Neural cell (in vitro differentiated cells): ENCODE data around the gene MAP3K20. TPM values are rescaled to one million over a fixed set of nuclear protein-coding genes. Genes with fewer than 3 reads are reported as not detected.
A peak's percentile ranks its signal among the peaks of the same experiment; 100 is the strongest.

Source experiments
- H2AFZ ChIP-seq: fragments of 200-600, 300-800 bp; sonication (generic), shearing (Covaris generic); 2 replicates; pipeline ENCODE4 v1.6.0; 2014; ENCODE audit warnings: low read depth, mild to moderate bottlenecking, antibody characterized with exemption, low read length, moderate library complexity
- H3F3A ChIP-seq: fragments of 200-600 bp; shearing (Covaris generic); 2 replicates; pipeline ENCODE4 v1.6.1; 2016; ENCODE audit warnings: mild to moderate bottlenecking, moderate library complexity, mixed read lengths, antibody characterized with exemption, low read length; ENCODE audit not compliant: insufficient read depth, poor library complexity, severe bottlenecking
- H3K27ac ChIP-seq: fragments of 200-600, 300-800 bp; sonication (generic), shearing (Covaris generic); 2 replicates; pipeline ENCODE4 v1.5.1; 2014; ENCODE audit warnings: mild to moderate bottlenecking, low read length, moderate library complexity
- H3K27me3 ChIP-seq: fragments of 300-800, 200-600 bp; sonication (generic), shearing (Covaris generic); 2 replicates; pipeline ENCODE4 v1.6.0; 2014; ENCODE audit warnings: mild to moderate bottlenecking, low read depth, low read length, moderate library complexity; ENCODE audit not compliant: insufficient read depth
- H3K36me3 ChIP-seq: fragments of 300-800, 200-600 bp; sonication (generic), shearing (Covaris generic); 2 replicates; pipeline ENCODE4 v1.5.1; 2014; ENCODE audit warnings: mild to moderate bottlenecking, antibody characterized with exemption, low read length, moderate library complexity; ENCODE audit not compliant: insufficient read depth
- H3K4me2 ChIP-seq: fragments of 300-800, 200-600 bp; sonication (generic), shearing (Covaris generic); 2 replicates; pipeline ENCODE4 v1.6.0; 2014; ENCODE audit warnings: mild to moderate bottlenecking, low read length
- H3K4me3 ChIP-seq: fragments of 300-800, 200-600 bp; sonication (generic), shearing (Covaris generic); 2 replicates; pipeline ENCODE4 v1.5.1; 2014; ENCODE audit warnings: mild to moderate bottlenecking, low read length, moderate library complexity
- H3K79me2 ChIP-seq: fragments of 200-600 bp; shearing (Covaris generic); replicated peaks from 2 replicates; pipeline ENCODE4 v1.6.0; 2014; ENCODE audit warnings: mild to moderate bottlenecking, low read length, moderate library complexity; ENCODE audit not compliant: insufficient read depth
- H3K9ac ChIP-seq: fragments of 300-800, 200-600 bp; sonication (generic), shearing (Covaris generic); 2 replicates; pipeline ENCODE4 v1.6.1; 2016; ENCODE audit warnings: mild to moderate bottlenecking, low read length, mixed read lengths
- H3K9me2 ChIP-seq: fragments of 200-600 bp; shearing (Covaris generic); 2 replicates; pipeline ENCODE4 v1.6.1; 2016; ENCODE audit warnings: mild to moderate bottlenecking, low read length, mixed read lengths; ENCODE audit not compliant: insufficient read depth
- H3K9me3 ChIP-seq: fragments of 200-600, 300-800 bp; sonication (generic), shearing (Covaris generic); 2 replicates; pipeline ENCODE4 v1.6.1; 2016; ENCODE audit warnings: mild to moderate bottlenecking, mixed run types, low read length, moderate library complexity, mixed read lengths
- H4K20me1 ChIP-seq: fragments of 200-600 bp; shearing (Covaris generic); 2 replicates; pipeline ENCODE4 v1.6.1; 2016; ENCODE audit warnings: mild to moderate bottlenecking, mixed run types; ENCODE audit not compliant: insufficient read depth
- EP300 ChIP-seq: fragments of 450-650 bp; conservative IDR thresholded peaks from 2 replicates; pipeline ENCODE4 v1.6.1; 2014; ENCODE audit warnings: antibody characterized with exemption, mild to moderate bottlenecking, moderate library complexity; ENCODE audit not compliant: poor library complexity, severe bottlenecking
- EZH2 ChIP-seq: fragments of 200-600, 300-800 bp; shearing (Covaris generic), sonication (generic); IDR thresholded peaks from 2 replicates; pipeline ENCODE4 v1.6.1; 2014; ENCODE audit warnings: antibody characterized with exemption, low read length, borderline replicate concordance, mild to moderate bottlenecking; ENCODE audit not compliant: insufficient read depth, poor library complexity, severe bottlenecking
- MXI1 ChIP-seq: fragments of 450-650 bp; conservative IDR thresholded peaks from 2 replicates; pipeline ENCODE4 v1.6.1; 2014; ENCODE audit warnings: antibody characterized with exemption, mild to moderate bottlenecking; ENCODE audit not compliant: poor library complexity, severe bottlenecking
- POLR2AphosphoS5 ChIP-seq: IDR thresholded peaks from 2 replicates; pipeline ENCODE4 v1.6.1; 2012
- RAD21 ChIP-seq: fragments of 450-650 bp; conservative IDR thresholded peaks from 2 replicates; pipeline ENCODE4 v1.6.1; 2014; ENCODE audit warnings: antibody characterized with exemption, mild to moderate bottlenecking, moderate library complexity
- SMC3 ChIP-seq: fragments of 450-650 bp; conservative IDR thresholded peaks from 2 replicates; pipeline ENCODE4 v1.6.1; 2014; ENCODE audit warnings: antibody characterized with exemption, mild to moderate bottlenecking, moderate library complexity; ENCODE audit not compliant: poor library complexity
- TAF1 ChIP-seq: IDR thresholded peaks from 2 replicates; pipeline ENCODE4 v1.6.1; 2012; ENCODE audit warnings: low read depth
- polyA plus RNA-seq: library from polyadenylated mRNA; depleted of rRNA; stranded (reverse); fragments of >200 nt; gene quantifications from 2 replicates; pipeline ENCODE4 v1.2.3, GENCODE V29; 2014
- TF ChIP-seq, protein P1 (sequence below): fragments of 450-650 bp; IDR thresholded peaks from 2 replicates; pipeline ENCODE4 v1.5.1; 2014; ENCODE audit warnings: antibody characterized with exemption, mild to moderate bottlenecking, moderate library complexity; ENCODE audit not compliant: poor library complexity, severe bottlenecking
- TF ChIP-seq, protein P2 (sequence below): IDR thresholded peaks from 2 replicates; pipeline ENCODE4 v1.6.1; 2012; ENCODE audit warnings: borderline replicate concordance

The MAP3K20 gene
- polyA plus RNA-seq, 1 donor from 2014 or later: 0.48 TPM

DNA sequence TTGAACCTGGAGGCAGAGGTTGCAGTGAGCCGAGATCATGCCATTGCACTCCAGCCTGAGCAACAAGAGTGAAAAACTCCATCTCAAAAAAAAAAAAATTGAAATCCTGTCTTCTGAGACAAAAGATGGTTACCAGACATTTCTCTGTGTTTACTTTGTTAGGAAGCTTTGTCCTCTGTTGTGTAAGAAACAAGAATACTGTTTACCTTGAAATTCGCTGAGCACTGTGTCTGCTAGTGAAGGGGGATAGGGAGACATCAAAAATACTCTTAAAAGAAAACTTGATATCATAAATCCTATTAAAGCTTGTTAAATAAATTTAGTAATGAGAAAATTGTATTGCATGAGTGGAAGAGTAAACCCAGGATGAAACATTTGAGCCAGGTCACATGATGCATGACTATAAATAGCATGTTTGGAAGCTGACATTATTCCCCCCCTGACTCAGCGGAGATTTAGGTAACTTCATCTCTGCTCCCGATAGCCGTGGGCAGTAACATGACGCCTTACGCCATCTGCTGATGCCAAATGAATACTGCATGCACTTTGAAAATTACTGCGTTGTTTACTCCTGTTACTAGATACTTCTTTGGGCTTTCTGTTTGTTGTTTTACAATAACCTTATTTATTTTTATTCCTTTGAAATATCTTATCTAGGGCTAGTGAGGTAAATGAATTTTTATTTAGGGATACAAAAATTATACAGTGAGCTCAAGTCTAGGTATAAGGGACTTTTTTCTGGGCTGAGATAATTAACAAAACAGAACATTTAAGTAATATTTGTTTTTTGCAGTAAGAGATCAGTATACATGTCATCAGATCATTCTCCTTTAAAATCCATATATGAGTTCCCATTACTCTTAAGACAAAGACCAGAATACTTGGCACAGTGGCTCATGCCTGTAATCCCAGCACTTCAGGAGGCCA is 134.9 kb downstream of the MAP3K20 start:
- Histone ChIP-seq H3K9ac (no peak overlapping the region), H4K20me1 (no peaks in the 10 kb centered on the region), H3K27ac (no peak overlapping the region), H3K4me3 (no peak overlapping the region), H3K36me3 (no peaks in the 10 kb centered on the region), H2AFZ (no peak overlapping the region), H3F3A (no peaks in the 10 kb centered on the region), H3K4me2 (no peak overlapping the region), H3K9me3 (no peaks in the 10 kb centered on the region), H3K79me2 (no peaks in the 10 kb centered on the region), H3K9me2 (no peaks in the 10 kb centered on the region), H3K27me3 (no peaks in the 10 kb centered on the region)
- TF ChIP-seq EP300 (no peak), SMC3 (peak; percentile 96), RAD21 (peak; percentile 85), POLR2AphosphoS5 (no peak), EZH2 (no peak), TAF1 (no peak)
- TF ChIP-seq, protein P1, sequence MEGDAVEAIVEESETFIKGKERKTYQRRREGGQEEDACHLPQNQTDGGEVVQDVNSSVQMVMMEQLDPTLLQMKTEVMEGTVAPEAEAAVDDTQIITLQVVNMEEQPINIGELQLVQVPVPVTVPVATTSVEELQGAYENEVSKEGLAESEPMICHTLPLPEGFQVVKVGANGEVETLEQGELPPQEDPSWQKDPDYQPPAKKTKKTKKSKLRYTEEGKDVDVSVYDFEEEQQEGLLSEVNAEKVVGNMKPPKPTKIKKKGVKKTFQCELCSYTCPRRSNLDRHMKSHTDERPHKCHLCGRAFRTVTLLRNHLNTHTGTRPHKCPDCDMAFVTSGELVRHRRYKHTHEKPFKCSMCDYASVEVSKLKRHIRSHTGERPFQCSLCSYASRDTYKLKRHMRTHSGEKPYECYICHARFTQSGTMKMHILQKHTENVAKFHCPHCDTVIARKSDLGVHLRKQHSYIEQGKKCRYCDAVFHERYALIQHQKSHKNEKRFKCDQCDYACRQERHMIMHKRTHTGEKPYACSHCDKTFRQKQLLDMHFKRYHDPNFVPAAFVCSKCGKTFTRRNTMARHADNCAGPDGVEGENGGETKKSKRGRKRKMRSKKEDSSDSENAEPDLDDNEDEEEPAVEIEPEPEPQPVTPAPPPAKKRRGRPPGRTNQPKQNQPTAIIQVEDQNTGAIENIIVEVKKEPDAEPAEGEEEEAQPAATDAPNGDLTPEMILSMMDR: peak; percentile 89
- TF ChIP-seq, protein P2, sequence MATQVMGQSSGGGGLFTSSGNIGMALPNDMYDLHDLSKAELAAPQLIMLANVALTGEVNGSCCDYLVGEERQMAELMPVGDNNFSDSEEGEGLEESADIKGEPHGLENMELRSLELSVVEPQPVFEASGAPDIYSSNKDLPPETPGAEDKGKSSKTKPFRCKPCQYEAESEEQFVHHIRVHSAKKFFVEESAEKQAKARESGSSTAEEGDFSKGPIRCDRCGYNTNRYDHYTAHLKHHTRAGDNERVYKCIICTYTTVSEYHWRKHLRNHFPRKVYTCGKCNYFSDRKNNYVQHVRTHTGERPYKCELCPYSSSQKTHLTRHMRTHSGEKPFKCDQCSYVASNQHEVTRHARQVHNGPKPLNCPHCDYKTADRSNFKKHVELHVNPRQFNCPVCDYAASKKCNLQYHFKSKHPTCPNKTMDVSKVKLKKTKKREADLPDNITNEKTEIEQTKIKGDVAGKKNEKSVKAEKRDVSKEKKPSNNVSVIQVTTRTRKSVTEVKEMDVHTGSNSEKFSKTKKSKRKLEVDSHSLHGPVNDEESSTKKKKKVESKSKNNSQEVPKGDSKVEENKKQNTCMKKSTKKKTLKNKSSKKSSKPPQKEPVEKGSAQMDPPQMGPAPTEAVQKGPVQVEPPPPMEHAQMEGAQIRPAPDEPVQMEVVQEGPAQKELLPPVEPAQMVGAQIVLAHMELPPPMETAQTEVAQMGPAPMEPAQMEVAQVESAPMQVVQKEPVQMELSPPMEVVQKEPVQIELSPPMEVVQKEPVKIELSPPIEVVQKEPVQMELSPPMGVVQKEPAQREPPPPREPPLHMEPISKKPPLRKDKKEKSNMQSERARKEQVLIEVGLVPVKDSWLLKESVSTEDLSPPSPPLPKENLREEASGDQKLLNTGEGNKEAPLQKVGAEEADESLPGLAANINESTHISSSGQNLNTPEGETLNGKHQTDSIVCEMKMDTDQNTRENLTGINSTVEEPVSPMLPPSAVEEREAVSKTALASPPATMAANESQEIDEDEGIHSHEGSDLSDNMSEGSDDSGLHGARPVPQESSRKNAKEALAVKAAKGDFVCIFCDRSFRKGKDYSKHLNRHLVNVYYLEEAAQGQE: no peak

DNA sequence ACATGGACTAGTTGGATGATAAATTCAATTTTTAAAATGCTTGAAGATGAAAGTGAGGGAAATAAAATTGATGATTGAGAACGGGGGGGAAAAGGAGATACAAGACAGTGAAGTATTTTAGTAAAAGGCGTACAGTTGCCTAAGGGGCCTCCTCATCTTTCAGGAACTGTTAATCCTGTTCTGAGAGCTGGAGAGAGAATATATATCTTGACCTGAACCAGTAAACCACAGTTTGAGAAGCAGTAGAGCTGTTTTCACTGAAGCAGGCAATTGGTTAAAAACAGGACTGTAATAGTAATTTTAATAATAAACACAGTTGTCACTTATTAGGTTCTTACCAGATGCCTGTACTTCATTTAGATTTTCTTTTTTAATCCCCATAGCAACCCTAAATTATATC is 137.5 kb downstream of the MAP3K20 start:
- Histone ChIP-seq H3K4me3 (no peak overlapping the region), H3K27me3 (no peaks in the 10 kb centered on the region), H3K27ac (no peak overlapping the region), H3K9me2 (no peaks in the 10 kb centered on the region), H3K9ac (no peak overlapping the region), H2AFZ (no peak overlapping the region), H3K4me2 (no peak overlapping the region), H3K9me3 (no peaks in the 10 kb centered on the region), H4K20me1 (no peaks in the 10 kb centered on the region), H3K79me2 (no peaks in the 10 kb centered on the region), H3K36me3 (no peaks in the 10 kb centered on the region), H3F3A (no peaks in the 10 kb centered on the region)
- TF ChIP-seq, protein P2: no peak
- TF ChIP-seq MXI1: no peak
- no peak for TF ChIP-seq POLR2AphosphoS5
- TF ChIP-seq EZH2: no peak
- TF ChIP-seq EP300: no peak
- no peak for TF ChIP-seq TAF1
- TF ChIP-seq SMC3: no peak
- no peak for TF ChIP-seq RAD21
- TF ChIP-seq, protein P1: no peak
